Measurements from ENCODE around the gene TMIE. TPM values are rescaled to one million over a fixed set of nuclear protein-coding genes. Genes with fewer than 3 reads are reported as not detected.

TMIE gene
- polyA plus RNA-seq, 3 donors = not detected

- H3K9me3 Mint-ChIP-seq = no peaks in the 10 kb centered on the region
- Histone ChIP-seq H3K4me3 (replicated peaks in 1 of 3; ENCODE audit: low read depth in 2 of 3, low read length in 3 of 3) (no peak overlapping the region), H3K27ac (ENCODE audit: low read depth in 1 of 2, low read length in 2 of 2) (no peak overlapping the region), H3K4me1 (ENCODE audit: control insufficient read depth in 1 of 2, insufficient read depth in 2 of 2, low read length in 2 of 2) (no peaks in the 10 kb centered on the region), H4K20me1 (ENCODE audit: insufficient read depth, low read length) (no peaks in the 10 kb centered on the region), H3K36me3 (replicated peaks in 1 of 2; ENCODE audit: control insufficient read depth in 1 of 2, insufficient read depth in 2 of 2, low read length in 2 of 2) (no peaks in the 10 kb centered on the region), H3K79me2 (ENCODE audit: insufficient read depth, low read length) (no peaks in the 10 kb centered on the region), H3K27me3 (ENCODE audit: control insufficient read depth in 2 of 2, insufficient read depth in 2 of 2, low read length in 2 of 2) (peaks cover 0 to under 1% of the 10 kb centered on the region in 2 donors), H3K9me3 (replicated peaks in 1 of 2; ENCODE audit: control insufficient read depth in 1 of 2, insufficient read depth in 1 of 2, low read length in 2 of 2) (no peaks in the 10 kb centered on the region), H3K9ac (ENCODE audit: insufficient read depth, low read length, poor library complexity, severe bottlenecking) (no peak overlapping the region), H3K4me2 (replicated peaks; ENCODE audit: extremely low read depth, low read length, poor library complexity, severe bottlenecking) (no peak overlapping the region), H2AFZ (ENCODE audit: insufficient read depth, low read depth, low read length, poor library complexity, severe bottlenecking) (no peak overlapping the region)
- WGBS (ENCODE audit: insufficient coverage) = 80% methylated on average over 9 of the region's 11 CpGs
- no peaks in the 10 kb centered on the region for H3K4me1 Mint-ChIP-seq
- H3K27me3 Mint-ChIP-seq (ENCODE audit: low read depth in 3 of 3) = peaks cover 7 to 13% (median 8%) of the 10 kb centered on the region in 3 donors
- intact Hi-C loops (cut with micrococcal nuclease) = loop anchor here (5.0 to 10.0 kb wide), 3 partner anchors 199 to 616 kb away; no protein-coding TSS in a partner anchor
- no peaks in the 10 kb centered on the region for H3K36me3 Mint-ChIP-seq
- H3K27ac Mint-ChIP-seq = no peak overlapping the region
- DNase-seq = peak in 1 of 3 donors; percentile 2
- TF ChIP-seq CTCF (IDR thresholded peaks at IDR 0.05) = no peak
- H3K4me3 Mint-ChIP-seq = no peak overlapping the region
Measured at GRCh38 chr3:46708401-46709156, 7.4 kb downstream of the TMIE start.

GRCh38 chr3:46709157-46709654 is 8.0 kb downstream of the TMIE start:
- Mint-ChIP-seq H3K27ac (no peak overlapping the region), H3K9me3 (no peaks in the 10 kb centered on the region), H3K27me3 (ENCODE audit: low read depth in 3 of 3) (peaks cover 3 to 9% (median 5%) of the 10 kb centered on the region in 3 donors), H3K4me3 (no peak overlapping the region), H3K4me1 (no peaks in the 10 kb centered on the region), H3K36me3 (no peaks in the 10 kb centered on the region)
- Histone ChIP-seq H3K4me3 (replicated peaks in 1 of 3; ENCODE audit: low read depth in 2 of 3, low read length in 3 of 3) (no peak overlapping the region), H3K9me3 (replicated peaks in 1 of 2; ENCODE audit: control insufficient read depth in 1 of 2, insufficient read depth in 1 of 2, low read length in 2 of 2) (no peaks in the 10 kb centered on the region), H3K27me3 (ENCODE audit: control insufficient read depth in 2 of 2, insufficient read depth in 2 of 2, low read length in 2 of 2) (no peaks in the 10 kb centered on the region), H3K36me3 (replicated peaks in 1 of 2; ENCODE audit: control insufficient read depth in 1 of 2, insufficient read depth in 2 of 2, low read length in 2 of 2) (no peaks in the 10 kb centered on the region), H3K27ac (ENCODE audit: low read depth in 1 of 2, low read length in 2 of 2) (no peak overlapping the region), H3K79me2 (ENCODE audit: insufficient read depth, low read length) (no peaks in the 10 kb centered on the region), H3K4me2 (replicated peaks; ENCODE audit: extremely low read depth, low read length, poor library complexity, severe bottlenecking) (no peak overlapping the region), H2AFZ (ENCODE audit: insufficient read depth, low read depth, low read length, poor library complexity, severe bottlenecking) (no peak overlapping the region), H3K9ac (ENCODE audit: insufficient read depth, low read length, poor library complexity, severe bottlenecking) (no peak overlapping the region), H4K20me1 (ENCODE audit: insufficient read depth, low read length) (no peaks in the 10 kb centered on the region), H3K4me1 (ENCODE audit: control insufficient read depth in 1 of 2, insufficient read depth in 2 of 2, low read length in 2 of 2) (no peaks in the 10 kb centered on the region)
- no peak for TF ChIP-seq CTCF (IDR thresholded peaks at IDR 0.05)
- peak in 1 of 3 donors; percentile 1 for DNase-seq
- intact Hi-C loops (cut with micrococcal nuclease) = loop anchor here (5.0 to 10.0 kb wide), 3 partner anchors 198 to 616 kb away; no protein-coding TSS in a partner anchor
- WGBS (ENCODE audit: insufficient coverage) = 95% methylated on average over 6 of the region's 7 CpGs
